Measurements from ENCODE around the gene MAD1L1.

Gene MAD1L1

GRCh38 chr7:2131341-2131740, 101.4 kb downstream of the MAD1L1 start:
- DNase-seq: no peak

- DNase-seq: no peak
Observed at GRCh38 chr7:2130096-2130375, 102.7 kb downstream of the MAD1L1 start.

GRCh38 chr7:2129323-2130095, 103.2 kb downstream of the MAD1L1 start:
- DNase-seq: no peak

DNA sequence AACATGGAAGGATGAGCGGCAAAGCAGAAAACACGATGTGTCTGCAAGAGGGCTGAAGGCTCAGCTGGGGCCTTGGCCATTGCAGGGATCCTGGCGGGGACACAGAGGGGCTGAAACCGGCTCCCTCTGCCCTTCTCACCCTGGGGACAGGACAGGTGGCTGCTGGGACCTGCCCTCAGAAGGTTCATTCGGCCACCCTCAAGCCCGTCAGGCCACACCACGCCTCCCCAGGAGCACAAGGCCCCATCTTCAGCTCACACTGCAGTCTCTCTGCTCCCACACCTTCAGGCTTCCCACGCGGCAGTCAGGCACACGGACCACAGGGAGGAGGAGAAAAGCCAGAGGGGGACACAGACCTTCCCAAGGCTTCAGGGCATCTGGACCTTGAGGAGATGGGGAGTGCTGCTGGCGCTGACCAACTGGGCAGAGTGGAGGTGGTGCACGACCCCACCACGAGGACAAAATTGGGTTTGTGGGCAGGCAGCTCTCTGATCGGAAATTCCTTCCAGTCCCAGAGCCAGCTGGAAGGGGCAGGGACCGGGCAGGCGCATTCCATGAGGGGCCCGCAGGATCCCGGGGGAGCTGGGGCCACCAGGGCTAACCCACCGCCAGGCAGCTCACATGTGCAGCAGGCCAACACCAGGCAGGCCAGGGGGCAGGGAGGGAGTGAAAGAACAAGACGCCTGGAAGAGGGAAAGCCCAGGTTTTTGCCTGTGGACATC, 104.0 kb downstream of the MAD1L1 start:
- no peak for DNase-seq

DNA sequence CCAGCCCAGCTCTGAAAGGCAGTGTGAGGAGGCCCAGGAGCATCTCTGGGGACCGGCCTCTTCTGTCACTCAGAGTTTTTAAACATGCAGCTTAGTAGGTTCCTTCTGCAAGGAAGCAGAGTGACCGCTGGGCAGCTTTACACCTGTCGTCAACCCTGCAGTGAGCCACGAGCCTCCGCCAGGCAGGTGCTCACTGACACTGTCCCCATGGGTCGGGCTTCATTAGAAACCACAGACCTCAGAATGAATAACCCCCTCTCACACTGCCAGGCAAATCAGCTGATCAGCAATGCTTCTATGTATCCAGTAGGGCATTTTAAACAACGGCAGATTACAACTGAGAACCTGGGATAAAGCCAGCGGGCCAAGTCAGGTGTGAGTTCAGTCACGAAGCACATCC, 106.1 kb downstream of the MAD1L1 start:
- DNase-seq: no peak

- DNase-seq: no peak
Observed at GRCh38 chr7:2125931-2126330, 106.8 kb downstream of the MAD1L1 start.

DNA sequence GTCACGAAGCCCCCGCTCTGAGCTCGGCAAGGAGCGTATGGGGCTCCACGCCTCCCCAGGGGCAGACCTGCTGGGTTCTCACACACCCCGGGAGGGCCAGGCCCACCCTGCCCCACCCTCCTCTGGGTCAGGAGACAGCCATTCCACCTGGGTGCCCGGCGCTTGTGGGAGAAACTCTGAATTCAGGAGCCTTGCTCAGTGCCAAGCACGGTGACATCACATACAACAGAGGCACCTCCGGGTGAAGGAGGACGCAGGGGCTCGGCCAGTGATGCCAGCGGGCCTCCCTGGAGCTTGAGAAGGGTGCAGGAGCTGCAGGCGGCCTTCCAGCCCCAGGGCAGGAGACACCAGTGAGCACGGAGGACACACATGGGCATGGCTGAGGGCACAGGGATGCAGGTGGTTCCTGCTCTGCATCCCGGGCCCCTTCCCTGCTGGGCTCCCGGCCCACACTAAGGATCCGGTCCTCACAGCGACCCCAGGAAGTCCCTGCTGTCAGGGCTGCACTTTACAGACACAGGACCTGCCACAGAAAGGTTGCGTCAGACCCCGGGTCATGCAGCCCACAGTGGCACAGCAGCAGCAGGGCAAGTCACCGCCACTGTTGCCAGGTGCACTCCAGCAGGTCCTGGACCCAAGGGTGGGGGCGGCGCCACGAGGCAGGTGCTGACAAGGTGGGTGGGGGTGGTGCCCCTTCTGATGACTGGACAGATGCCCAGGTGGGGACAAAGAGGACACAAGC, 108.0 kb downstream of the MAD1L1 start:
- DNase-seq: no peak

DNA sequence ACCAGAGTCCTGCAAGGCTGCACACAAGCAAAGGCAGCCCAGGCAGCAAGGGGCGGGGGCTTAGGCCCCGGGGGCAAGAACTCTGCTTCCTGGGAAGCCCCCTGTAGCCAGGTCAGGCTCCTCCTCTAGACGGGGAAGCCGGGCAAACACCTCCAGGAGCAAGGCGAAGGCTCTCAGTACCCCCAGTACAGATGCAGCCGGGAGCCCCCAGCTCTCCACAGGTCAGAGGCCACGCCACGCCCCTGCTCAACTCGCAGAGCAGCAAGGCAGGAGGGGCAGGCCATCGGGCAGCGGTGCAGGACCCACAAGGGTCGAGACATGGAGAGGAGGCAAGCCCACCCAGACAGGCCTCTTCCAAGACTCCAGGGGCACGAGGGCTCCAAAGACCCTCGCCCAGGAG, 108.8 kb downstream of the MAD1L1 start:
- DNase-seq: no peak

GRCh38 chr7:2123360-2123759, 109.4 kb downstream of the MAD1L1 start:
- DNase-seq: no peak

- DNase-seq: no peak
Observed at GRCh38 chr7:2122651-2123050, 110.1 kb downstream of the MAD1L1 start.

GRCh38 chr7:2120841-2121830, 111.6 kb downstream of the MAD1L1 start:
- no peak for DNase-seq

DNA sequence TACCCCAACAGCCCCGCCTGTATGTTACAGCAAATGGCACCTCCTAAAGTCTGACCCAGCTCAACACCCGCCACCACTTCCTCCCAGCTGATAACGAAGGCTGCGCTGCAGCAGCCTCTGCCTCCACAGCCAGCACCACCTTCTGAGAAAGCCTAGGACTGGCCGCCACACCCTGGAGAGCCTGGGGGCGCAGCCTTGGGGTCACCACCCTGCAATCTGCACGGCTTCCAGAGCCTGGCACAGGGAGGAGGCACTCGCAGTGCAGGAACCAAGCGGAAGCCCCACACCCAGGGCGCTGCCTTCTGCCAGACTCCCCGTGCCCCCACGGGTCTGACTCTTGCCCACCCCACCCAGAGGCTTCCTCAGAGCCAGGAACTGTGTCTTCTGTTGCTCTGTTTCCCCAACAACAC, 112.5 kb downstream of the MAD1L1 start:
- no peak for DNase-seq

GRCh38 chr7:2118630-2119190, 114.0 kb downstream of the MAD1L1 start:
- DNase-seq: no peak

GRCh38 chr7:2118056-2118455, 114.7 kb downstream of the MAD1L1 start:
- no peak for DNase-seq

GRCh38 chr7:2117646-2118045, 115.1 kb downstream of the MAD1L1 start:
- DNase-seq: no peak

GRCh38 chr7:2116989-2117591, 115.7 kb downstream of the MAD1L1 start:
- no peak for DNase-seq

GRCh38 chr7:2116448-2116810, 116.3 kb downstream of the MAD1L1 start:
- DNase-seq: no peak

DNA sequence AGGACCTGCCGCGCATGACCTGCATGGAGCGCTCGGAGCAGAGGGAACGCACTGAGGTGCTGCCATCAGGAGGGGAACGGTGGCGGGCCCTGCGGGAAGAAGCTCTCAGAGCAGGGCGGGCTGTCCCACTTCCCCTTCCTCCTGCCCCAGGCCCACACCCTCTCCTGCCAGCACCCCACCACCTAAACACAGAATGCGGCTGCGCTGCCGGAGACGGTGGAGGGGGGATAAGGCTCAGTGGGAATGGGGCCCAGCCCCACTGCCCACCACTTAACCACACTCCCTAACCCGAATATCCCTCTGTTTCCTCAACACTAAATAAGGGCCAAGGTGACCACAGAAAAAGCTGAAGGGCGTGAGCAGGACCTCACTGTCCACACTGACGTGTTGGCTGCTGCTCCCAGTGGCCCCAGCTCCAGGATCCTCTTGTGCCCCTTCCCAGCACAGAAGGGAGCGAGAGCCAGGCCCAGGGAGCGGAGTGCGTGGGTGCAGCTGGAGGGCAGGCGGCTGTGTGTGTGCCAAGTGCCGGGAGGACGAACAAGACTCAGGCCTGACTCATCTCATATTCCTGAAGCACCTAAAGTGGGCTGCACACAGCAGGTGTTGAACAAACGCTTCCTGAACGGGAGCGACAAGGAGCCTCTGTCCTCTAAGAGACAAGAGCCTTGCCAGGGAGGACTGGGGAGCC, 116.8 kb downstream of the MAD1L1 start:
- peak; percentile 89 for DNase-seq

GRCh38 chr7:2114926-2115759, 117.6 kb downstream of the MAD1L1 start:
- no peak for DNase-seq

- DNase-seq: peak; percentile 71
Observed at GRCh38 chr7:2114052-2114451, 118.7 kb downstream of the MAD1L1 start.
